HCT116 (cell line): ENCODE data around the gene ADAMTS19. TPM values are rescaled to one million over a fixed set of nuclear protein-coding genes. Genes with fewer than 3 reads are reported as not detected.

ENCODE experiments used
- ATAC-seq: fragments of 200-7000 bp; cut with Tn5 transposase; 2 replicates; pipeline ENCODE4 v1.9.1; 2020; ENCODE audit warnings: mild to moderate bottlenecking, moderate library complexity
- BruUV-seq: library from RNA; stranded (reverse); fragments of 400-500 nt; replicated peaks from 2 replicates; lab custom pipeline; 2021; lab: Mats Ljungman, UMichigan
- CTCF ChIA-PET: fragments of 300-600 bp; sonication (Branson Sonifier 250); formaldehyde crosslinking; loops from one replicate; lab custom pipeline; 2021; ENCODE audit warnings: antibody characterized with exemption; lab: Charles Lee
- POLR2A ChIA-PET: fragments of 300-600, 350-600 bp; sonication (Branson Sonifier 250); formaldehyde crosslinking; loops from one replicate; lab custom pipeline; 2021; ENCODE audit warnings: antibody characterized with exemption; lab: Charles Lee
- RAD21 ChIA-PET, 2 experiments: fragments of 300-600 bp; sonication (Branson Sonifier 250); formaldehyde crosslinking; loops; one replicate each; lab custom pipeline; 2023; ENCODE audit warnings: low total read pairs in 2 of 2; ENCODE audit not compliant: uncharacterized antibody in 2 of 2, unreplicated experiment in 2 of 2, low non-redundant PET in 1 of 2; lab: Charles Lee
- DNase-seq: peaks from one replicate; pipeline ENCODE4 v3.0.0-alpha.2; 2010; ENCODE audit warnings: low read depth, low spot score
- H2AFZ ChIP-seq: fragments of 200-600 bp; shearing (Covaris generic), sonication (generic); 2 replicates; pipeline ENCODE4 v1.6.1; 2017; ENCODE audit warnings: low read depth, mixed run types, mixed read lengths, antibody characterized with exemption, low read length; ENCODE audit not compliant: poor library complexity, severe bottlenecking
- H3K27ac ChIP-seq: 2 replicates; pipeline ENCODE4 v1.5.1; 2012; ENCODE audit warnings: low read depth, low read length
- H3K27me3 ChIP-seq: fragments of 200-600 bp; sonication (generic); 2 replicates; pipeline ENCODE4 v1.6.1; 2016; ENCODE audit warnings: mixed run types, low read length, mixed read lengths; ENCODE audit not compliant: insufficient read depth
- H3K36me3 ChIP-seq, 2 experiments: fragments of 200-500 bp in 1 of 2; fragments of 200-600 bp in 1 of 2; sonication (Bioruptor generic) in 1 of 2; sonication (generic) in 1 of 2; 2 replicates each; pipeline versions ENCODE4 v1.5.1 to v1.6.1; 2014 to 2016; ENCODE audit warnings: low read length in 2 of 2, inconsistent platforms in 1 of 2, mixed read lengths in 1 of 2, mixed run types in 1 of 2; ENCODE audit not compliant: insufficient read depth in 2 of 2, control insufficient read depth in 1 of 2
- H3K4me1 ChIP-seq, 2 experiments: fragments of 200-600 bp in 1 of 2; sonication (generic) in 1 of 2; 2 replicates each; pipeline versions ENCODE4 v1.5.1 to v1.6.1; 2012 to 2017; ENCODE audit warnings: low read length in 2 of 2, inconsistent platforms in 1 of 2, mild to moderate bottlenecking in 1 of 2, mixed read lengths in 1 of 2, mixed run types in 1 of 2, moderate library complexity in 1 of 2; ENCODE audit not compliant: insufficient read depth in 2 of 2, control insufficient read depth in 1 of 2
- H3K4me2 ChIP-seq: fragments of 200-600 bp; sonication (generic); 2 replicates; pipeline ENCODE4 v1.6.1; 2017; ENCODE audit warnings: mixed run types, low read length, mixed read lengths
- H3K4me3 ChIP-seq, 2 experiments: fragments of 200-600 bp in 1 of 2; sonication (generic) in 1 of 2; replicated peaks in 1 of 2; 2 replicates each; pipeline ENCODE4 v1.5.1; 2011 to 2016; ENCODE audit warnings: low read length in 2 of 2, control low read depth in 1 of 2, low read depth in 1 of 2, mild to moderate bottlenecking in 1 of 2, mixed read lengths in 1 of 2, mixed run types in 1 of 2
- H3K79me2 ChIP-seq: fragments of 200-600 bp; sonication (generic); 2 replicates; pipeline ENCODE4 v1.6.1; 2017; ENCODE audit warnings: mild to moderate bottlenecking, mixed run types, low read length, moderate library complexity, mixed read lengths; ENCODE audit not compliant: insufficient read depth
- H3K9ac ChIP-seq: fragments of 200-600 bp; sonication (generic); 2 replicates; pipeline ENCODE4 v1.6.1; 2016; ENCODE audit warnings: low read length, mixed read lengths
- H3K9me2 ChIP-seq: fragments of 200-600 bp; sonication (generic), shearing (Covaris generic); 2 replicates; pipeline ENCODE4 v1.6.1; 2017; ENCODE audit warnings: mixed run types, mild to moderate bottlenecking, moderate library complexity; ENCODE audit not compliant: insufficient read depth
- H3K9me3 ChIP-seq, 2 experiments: fragments of 200-500 bp in 1 of 2; fragments of 200-600 bp in 1 of 2; sonication (Bioruptor generic) in 1 of 2; sonication (generic) in 1 of 2; 2 replicates each; pipeline ENCODE4 v1.6.1; 2014 to 2017; ENCODE audit warnings: low read length in 2 of 2, mixed read lengths in 2 of 2, inconsistent platforms in 1 of 2, low read depth in 1 of 2, mild to moderate bottlenecking in 1 of 2, mixed run types in 1 of 2, moderate library complexity in 1 of 2; ENCODE audit not compliant: control insufficient read depth in 1 of 2, insufficient read depth in 1 of 2
- H4K20me1 ChIP-seq: fragments of 200-600 bp; sonication (generic), shearing (Covaris generic); 2 replicates; pipeline ENCODE4 v1.6.1; 2017; ENCODE audit warnings: mixed run types, mild to moderate bottlenecking, moderate library complexity; ENCODE audit not compliant: insufficient read depth
- CBX3 ChIP-seq: IDR thresholded peaks from 2 replicates; pipeline ENCODE4 v1.6.1; 2012; ENCODE audit warnings: low read depth
- CEBPB ChIP-seq: IDR thresholded peaks from 2 replicates; pipeline ENCODE4 v1.6.1; 2012; ENCODE audit warnings: low read depth
- EGR1 ChIP-seq: IDR thresholded peaks from 2 replicates; pipeline ENCODE4 v1.6.1; 2012; ENCODE audit warnings: low read depth
- ELF1 ChIP-seq: IDR thresholded peaks from 2 replicates; pipeline ENCODE4 v1.6.1; 2012; ENCODE audit warnings: low read depth, borderline replicate concordance
- EZH2 ChIP-seq: fragments of 200-600 bp; sonication (generic); IDR thresholded peaks from 2 replicates; pipeline ENCODE4 v1.6.1; 2017; ENCODE audit warnings: antibody characterized with exemption, mixed run types
- EZH2phosphoT487 ChIP-seq: fragments of 200-600 bp; IDR thresholded peaks from 2 replicates; pipeline ENCODE4 v1.6.1; 2018; ENCODE audit warnings: antibody characterized with exemption, borderline replicate concordance
- FOSL1 ChIP-seq: IDR thresholded peaks from 2 replicates; pipeline ENCODE4 v1.6.1; 2012; ENCODE audit warnings: low read depth
- JUND ChIP-seq: IDR thresholded peaks from 2 replicates; pipeline ENCODE4 v1.6.1; 2012
- POLR2A ChIP-seq: IDR thresholded peaks from 2 replicates; pipeline ENCODE4 v1.7.0; 2011; ENCODE audit warnings: borderline replicate concordance; ENCODE audit not compliant: insufficient read depth, insufficient read length; ENCODE audit errors: extremely low read depth
- RAD21 ChIP-seq: IDR thresholded peaks from 2 replicates; pipeline ENCODE4 v1.6.1; 2012; ENCODE audit warnings: low read depth, mild to moderate bottlenecking
- SIN3A ChIP-seq: IDR thresholded peaks from 2 replicates; pipeline ENCODE4 v1.6.1; 2012; ENCODE audit warnings: low read depth
- SRF ChIP-seq: IDR thresholded peaks from 2 replicates; pipeline ENCODE4 v1.6.1; 2012; ENCODE audit warnings: low read depth
- TCF7L2 ChIP-seq: IDR thresholded peaks from 2 replicates; pipeline ENCODE4 v1.7.0; 2011; ENCODE audit warnings: borderline replicate concordance, inconsistent platforms; ENCODE audit not compliant: insufficient read depth, insufficient read length; ENCODE audit errors: extremely low read depth
- YY1 ChIP-seq: IDR thresholded peaks from 2 replicates; pipeline ENCODE4 v1.6.1; 2011; ENCODE audit warnings: low read length, low read depth, moderate library complexity, mild to moderate bottlenecking; ENCODE audit not compliant: insufficient replicate concordance; ENCODE audit errors: extremely low read depth
- ZFX ChIP-seq: fragments of 450-650 bp; IDR thresholded peaks from 2 replicates; pipeline ENCODE4 v1.6.1; 2017
- intact Hi-C: fragments of 100-400 bp; cut with micrococcal nuclease; formaldehyde crosslinking; loops from 2 replicates; pipeline ENCODE4 v1.10.0; 2022
- total RNA-seq: library from RNA; stranded (reverse); gene quantifications from one replicate; pipeline ENCODE4 v1.2.1, GENCODE V29; 2021; ENCODE audit not compliant: unreplicated experiment
- TF ChIP-seq, protein P1 (sequence below): IDR thresholded peaks from 2 replicates; pipeline ENCODE4 v1.6.1; 2012
- TF ChIP-seq, protein P2 (sequence below): IDR thresholded peaks from 2 replicates; pipeline ENCODE4 v1.6.1; 2012
- TF ChIP-seq, protein P3 (sequence below): IDR thresholded peaks from 2 replicates; pipeline ENCODE4 v1.6.1; 2011; ENCODE audit warnings: mild to moderate bottlenecking, low read length, moderate library complexity; ENCODE audit not compliant: insufficient replicate concordance; ENCODE audit errors: extremely low read depth
- TF ChIP-seq, protein P4 (sequence below): IDR thresholded peaks from 2 replicates; pipeline ENCODE4 v1.6.1; 2012; ENCODE audit warnings: low read depth

The ADAMTS19 gene
- total RNA-seq, 1 experiment from 2014 or later, result not detected

DNA sequence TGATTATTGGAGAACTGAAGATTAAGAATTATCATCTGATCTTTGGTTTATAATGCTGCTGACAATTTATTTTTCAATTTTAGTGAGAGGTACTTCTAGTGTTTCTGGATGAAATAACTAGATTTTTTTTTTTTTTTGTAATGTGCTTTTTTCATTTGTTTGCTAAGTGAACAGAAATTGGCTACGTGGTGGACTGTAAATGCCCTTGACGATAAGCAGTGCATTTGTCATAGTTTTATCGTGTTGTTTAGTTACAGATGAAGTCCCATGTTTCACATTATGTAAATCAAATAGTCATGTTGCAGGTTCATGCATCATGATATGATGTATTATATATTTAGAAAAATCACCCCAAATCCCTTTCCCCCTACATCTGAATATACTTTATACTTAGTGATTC lies 81.0 kb downstream of the ADAMTS19 start:
- Histone ChIP-seq H3K4me1 (no peaks in the 10 kb centered on the region), H3K9ac (no peak overlapping the region), H3K27me3 (no peaks in the 10 kb centered on the region), H4K20me1 (no peaks in the 10 kb centered on the region), H3K36me3 (no peaks in the 10 kb centered on the region), H3K79me2 (no peaks in the 10 kb centered on the region), H3K9me2 (no peaks in the 10 kb centered on the region)
- DNase-seq, result no peak
- ChIA-PET POLR2A (no interaction called here), CTCF (no interaction called here)
- no peak for ATAC-seq
- TF ChIP-seq, protein P1, sequence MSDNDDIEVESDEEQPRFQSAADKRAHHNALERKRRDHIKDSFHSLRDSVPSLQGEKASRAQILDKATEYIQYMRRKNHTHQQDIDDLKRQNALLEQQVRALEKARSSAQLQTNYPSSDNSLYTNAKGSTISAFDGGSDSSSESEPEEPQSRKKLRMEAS, result no peak
- no peak for TF ChIP-seq CEBPB
- TF ChIP-seq JUND, result no peak
- TF ChIP-seq ELF1, result no peak
- TF ChIP-seq EZH2phosphoT487, result no peak
- TF ChIP-seq EZH2, result no peak
- TF ChIP-seq, protein P2, sequence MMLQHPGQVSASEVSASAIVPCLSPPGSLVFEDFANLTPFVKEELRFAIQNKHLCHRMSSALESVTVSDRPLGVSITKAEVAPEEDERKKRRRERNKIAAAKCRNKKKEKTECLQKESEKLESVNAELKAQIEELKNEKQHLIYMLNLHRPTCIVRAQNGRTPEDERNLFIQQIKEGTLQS, result no peak
- TF ChIP-seq, protein P3, sequence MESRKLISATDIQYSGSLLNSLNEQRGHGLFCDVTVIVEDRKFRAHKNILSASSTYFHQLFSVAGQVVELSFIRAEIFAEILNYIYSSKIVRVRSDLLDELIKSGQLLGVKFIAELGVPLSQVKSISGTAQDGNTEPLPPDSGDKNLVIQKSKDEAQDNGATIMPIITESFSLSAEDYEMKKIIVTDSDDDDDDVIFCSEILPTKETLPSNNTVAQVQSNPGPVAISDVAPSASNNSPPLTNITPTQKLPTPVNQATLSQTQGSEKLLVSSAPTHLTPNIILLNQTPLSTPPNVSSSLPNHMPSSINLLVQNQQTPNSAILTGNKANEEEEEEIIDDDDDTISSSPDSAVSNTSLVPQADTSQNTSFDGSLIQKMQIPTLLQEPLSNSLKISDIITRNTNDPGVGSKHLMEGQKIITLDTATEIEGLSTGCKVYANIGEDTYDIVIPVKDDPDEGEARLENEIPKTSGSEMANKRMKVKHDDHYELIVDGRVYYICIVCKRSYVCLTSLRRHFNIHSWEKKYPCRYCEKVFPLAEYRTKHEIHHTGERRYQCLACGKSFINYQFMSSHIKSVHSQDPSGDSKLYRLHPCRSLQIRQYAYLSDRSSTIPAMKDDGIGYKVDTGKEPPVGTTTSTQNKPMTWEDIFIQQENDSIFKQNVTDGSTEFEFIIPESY, result no peak
- no peak for TF ChIP-seq POLR2A
- TF ChIP-seq YY1, result no peak
- no peak for TF ChIP-seq EGR1
- TF ChIP-seq, protein P4, sequence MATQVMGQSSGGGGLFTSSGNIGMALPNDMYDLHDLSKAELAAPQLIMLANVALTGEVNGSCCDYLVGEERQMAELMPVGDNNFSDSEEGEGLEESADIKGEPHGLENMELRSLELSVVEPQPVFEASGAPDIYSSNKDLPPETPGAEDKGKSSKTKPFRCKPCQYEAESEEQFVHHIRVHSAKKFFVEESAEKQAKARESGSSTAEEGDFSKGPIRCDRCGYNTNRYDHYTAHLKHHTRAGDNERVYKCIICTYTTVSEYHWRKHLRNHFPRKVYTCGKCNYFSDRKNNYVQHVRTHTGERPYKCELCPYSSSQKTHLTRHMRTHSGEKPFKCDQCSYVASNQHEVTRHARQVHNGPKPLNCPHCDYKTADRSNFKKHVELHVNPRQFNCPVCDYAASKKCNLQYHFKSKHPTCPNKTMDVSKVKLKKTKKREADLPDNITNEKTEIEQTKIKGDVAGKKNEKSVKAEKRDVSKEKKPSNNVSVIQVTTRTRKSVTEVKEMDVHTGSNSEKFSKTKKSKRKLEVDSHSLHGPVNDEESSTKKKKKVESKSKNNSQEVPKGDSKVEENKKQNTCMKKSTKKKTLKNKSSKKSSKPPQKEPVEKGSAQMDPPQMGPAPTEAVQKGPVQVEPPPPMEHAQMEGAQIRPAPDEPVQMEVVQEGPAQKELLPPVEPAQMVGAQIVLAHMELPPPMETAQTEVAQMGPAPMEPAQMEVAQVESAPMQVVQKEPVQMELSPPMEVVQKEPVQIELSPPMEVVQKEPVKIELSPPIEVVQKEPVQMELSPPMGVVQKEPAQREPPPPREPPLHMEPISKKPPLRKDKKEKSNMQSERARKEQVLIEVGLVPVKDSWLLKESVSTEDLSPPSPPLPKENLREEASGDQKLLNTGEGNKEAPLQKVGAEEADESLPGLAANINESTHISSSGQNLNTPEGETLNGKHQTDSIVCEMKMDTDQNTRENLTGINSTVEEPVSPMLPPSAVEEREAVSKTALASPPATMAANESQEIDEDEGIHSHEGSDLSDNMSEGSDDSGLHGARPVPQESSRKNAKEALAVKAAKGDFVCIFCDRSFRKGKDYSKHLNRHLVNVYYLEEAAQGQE, result no peak
- TF ChIP-seq ZFX, result no peak
- TF ChIP-seq SIN3A, result no peak
- no peak for TF ChIP-seq TCF7L2
- TF ChIP-seq CBX3, result no peak
- no peak for TF ChIP-seq SRF
- TF ChIP-seq FOSL1, result no peak
- no peak for TF ChIP-seq RAD21
- TF ChIP-seq, all 23 proteins: peak for 0
- RAD21 ChIA-PET, result no interaction called here
- no peaks in the 10 kb centered on the region for H3K9me3 ChIP-seq
- H3K27ac ChIP-seq, result no peak overlapping the region
- peak overlapping the region; percentile 30 for H2AFZ ChIP-seq
- no peak overlapping the region for H3K4me2 ChIP-seq
- no TSS peak for BruUV-seq
- H3K4me3 ChIP-seq, result no peak overlapping the region
- intact Hi-C loops, result loop anchor here (10.0 kb wide), 2 partner anchors 314 to 366 kb away; no protein-coding TSS in a partner anchor
